Muscle layer of colon (tissue), 2 donors: ENCODE results near the gene MGRN1.

Experiments
- H3K27ac ChIP-seq: one replicate; pipeline ENCODE4 v1.7.0; 2013; ENCODE audit warnings: low read depth, mild to moderate bottlenecking, low read length, moderate library complexity
- H3K27me3 ChIP-seq, 2 donors: one replicate each; pipeline ENCODE4 v1.7.0; 2013; ENCODE audit warnings: low read length in 2 of 2, mild to moderate bottlenecking in 2 of 2; ENCODE audit not compliant: insufficient read depth in 2 of 2, control insufficient read depth in 1 of 2
- H3K36me3 ChIP-seq: one replicate; pipeline ENCODE4 v1.7.0; 2013; ENCODE audit warnings: mild to moderate bottlenecking, low read length; ENCODE audit not compliant: insufficient read depth
- H3K4me1 ChIP-seq: one replicate; pipeline ENCODE4 v1.7.0; 2013; ENCODE audit warnings: mild to moderate bottlenecking, low read length; ENCODE audit not compliant: insufficient read depth
- H3K4me3 ChIP-seq, 2 donors: one replicate each; pipeline ENCODE4 v1.7.0; 2013; ENCODE audit warnings: low read length in 2 of 2, low read depth in 1 of 2, mild to moderate bottlenecking in 1 of 2, moderate library complexity in 1 of 2
- H3K9ac ChIP-seq: one replicate; pipeline ENCODE4 v1.7.0; 2013; ENCODE audit warnings: low read length
- H3K9me3 ChIP-seq: one replicate; pipeline ENCODE4 v1.7.0; 2013; ENCODE audit warnings: mild to moderate bottlenecking, low read length
- donor health status: abdominal sarcoma.
- donor health status: Adenocarcinoma of cecum.

The MGRN1 gene

DNA sequence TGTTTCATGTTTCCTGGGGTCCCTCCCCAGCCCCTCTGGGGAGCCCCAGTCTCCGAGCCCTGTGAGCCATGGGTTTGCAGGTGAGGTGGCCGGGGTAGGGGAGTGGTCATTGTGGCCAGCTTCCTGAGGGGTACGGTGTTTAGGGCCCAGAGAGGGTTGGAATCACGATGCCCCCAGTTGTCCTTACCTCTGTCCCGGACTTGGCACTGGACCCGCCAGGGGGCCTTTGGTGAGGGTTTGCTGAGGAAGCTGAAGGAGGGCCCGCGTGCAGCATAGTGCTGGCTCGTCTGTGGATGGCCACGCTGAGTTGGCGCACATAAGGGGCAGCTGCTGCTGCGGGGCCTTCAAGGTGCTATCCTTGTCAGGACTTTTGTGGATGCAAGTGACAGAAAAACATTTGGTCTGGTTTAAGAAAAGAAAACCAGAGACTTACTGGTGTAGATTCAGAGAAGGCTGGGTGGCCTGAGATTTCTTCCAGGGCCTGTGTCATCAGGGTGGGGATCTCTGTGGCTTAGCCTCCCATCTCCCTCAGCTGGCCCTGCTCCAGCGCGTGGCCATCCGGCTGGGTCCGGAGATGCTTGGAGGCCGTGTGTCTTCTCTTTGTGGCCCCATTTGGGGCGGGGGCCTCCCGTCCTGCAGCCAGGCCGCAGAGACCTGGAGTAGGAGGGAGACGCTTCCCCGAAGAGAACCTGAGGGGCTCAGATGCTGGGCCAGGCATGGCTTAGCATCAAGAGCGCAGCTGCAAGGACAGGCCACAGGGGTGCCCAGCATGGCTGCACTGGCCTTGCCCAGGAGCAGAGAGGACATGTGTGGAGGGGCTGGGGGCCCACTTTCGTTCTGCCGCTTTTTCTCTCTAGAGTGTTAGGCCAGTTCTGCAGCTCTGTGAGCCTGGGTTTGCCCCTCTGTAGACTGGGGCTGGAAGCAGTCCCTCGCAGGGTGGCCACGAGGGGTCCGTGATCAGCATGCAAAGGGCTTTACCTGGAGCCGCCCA lies 35.0 kb downstream of the MGRN1 start:
- no peaks in the 10 kb centered on the region for H3K27me3 ChIP-seq
- H3K4me3 ChIP-seq: no peak overlapping the region
- peaks cover 33% of the 10 kb centered on the region for H3K36me3 ChIP-seq
- H3K9ac ChIP-seq: no peak overlapping the region
- no peaks in the 10 kb centered on the region for H3K9me3 ChIP-seq
- H3K4me1 ChIP-seq: no peaks in the 10 kb centered on the region
- H3K27ac ChIP-seq: peak overlapping the region; percentile 44

DNA sequence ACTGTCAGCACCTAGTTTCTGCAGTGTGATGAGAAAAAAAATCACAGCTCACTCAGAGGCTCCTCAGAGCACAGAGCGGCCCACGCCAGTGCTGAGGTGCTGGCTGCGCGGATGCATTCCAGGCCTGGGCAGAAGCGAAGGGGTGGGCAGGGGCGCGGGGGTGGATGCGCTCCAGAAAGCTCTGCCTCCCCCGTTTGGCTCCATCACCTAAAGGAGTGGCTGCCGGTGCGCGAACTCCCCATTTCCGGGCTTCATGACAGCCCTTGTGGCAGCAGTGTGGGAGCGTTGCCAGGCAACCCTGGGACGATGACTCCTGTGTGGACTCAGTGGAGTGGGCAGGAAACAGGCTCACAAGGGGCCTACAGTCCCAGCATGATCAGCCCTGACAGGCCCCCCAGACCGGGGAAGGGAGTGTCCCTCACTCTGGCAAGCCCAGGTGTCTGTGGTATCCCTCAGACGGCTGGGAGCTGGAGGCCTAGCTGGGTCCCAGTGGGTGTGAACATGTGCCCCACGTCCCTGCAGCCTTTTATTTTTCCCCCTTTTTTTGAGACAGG lies 35.9 kb downstream of the MGRN1 start:
- no peak overlapping the region for H3K4me3 ChIP-seq
- H3K27me3 ChIP-seq: no peaks in the 10 kb centered on the region
- no peaks in the 10 kb centered on the region for H3K4me1 ChIP-seq
- H3K36me3 ChIP-seq: peaks cover 29% of the 10 kb centered on the region
- no peak overlapping the region for H3K27ac ChIP-seq
- no peak overlapping the region for H3K9ac ChIP-seq
- no peaks in the 10 kb centered on the region for H3K9me3 ChIP-seq

DNA sequence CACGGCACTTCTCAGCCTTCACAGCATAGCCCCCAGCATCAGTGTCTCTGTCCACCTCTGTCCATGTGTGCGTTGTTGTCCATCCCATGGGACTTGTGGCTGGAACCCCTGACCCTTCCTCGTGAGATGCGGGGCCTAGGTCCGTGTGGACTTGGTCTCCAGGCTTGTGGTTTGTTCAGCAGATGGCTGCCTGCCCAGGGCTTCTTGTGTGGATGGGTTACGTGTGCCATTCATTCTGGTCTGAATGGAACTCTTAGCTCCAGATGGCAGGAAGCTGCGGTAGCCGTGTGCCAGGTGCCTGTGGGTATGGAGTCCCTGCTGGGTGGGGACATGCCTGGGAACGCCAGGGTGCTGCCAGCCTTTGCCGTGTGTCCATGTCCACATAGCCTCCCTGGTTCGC lies 37.0 kb downstream of the MGRN1 start:
- no peaks in the 10 kb centered on the region for H3K9me3 ChIP-seq
- no peaks in the 10 kb centered on the region for H3K27me3 ChIP-seq
- H3K4me1 ChIP-seq: no peaks in the 10 kb centered on the region
- peaks cover 24% of the 10 kb centered on the region for H3K36me3 ChIP-seq
- H3K9ac ChIP-seq: no peak overlapping the region
- H3K27ac ChIP-seq: no peak overlapping the region
- H3K4me3 ChIP-seq: no peak overlapping the region

DNA sequence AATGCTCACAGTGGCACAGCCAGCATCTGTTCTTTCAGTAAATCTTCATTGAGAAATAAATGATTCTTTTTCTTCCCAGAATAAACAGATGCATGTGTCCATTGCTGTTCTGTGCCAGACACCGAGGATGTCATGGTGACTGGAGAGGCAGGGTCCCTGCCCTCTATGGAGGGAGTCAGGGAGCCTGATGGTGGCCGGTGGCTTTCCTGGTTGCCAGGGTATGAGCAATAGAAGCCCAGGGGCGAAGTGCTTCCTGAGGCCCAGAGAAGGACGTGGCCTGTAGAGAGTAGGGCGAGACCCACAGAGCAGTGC lies 38.8 kb downstream of the MGRN1 start:
- H3K27me3 ChIP-seq: no peaks in the 10 kb centered on the region
- H3K4me1 ChIP-seq: no peaks in the 10 kb centered on the region
- H3K9ac ChIP-seq: no peak overlapping the region
- H3K27ac ChIP-seq: no peak overlapping the region
- H3K4me3 ChIP-seq: no peak overlapping the region
- H3K36me3 ChIP-seq: peaks cover 33% of the 10 kb centered on the region
- H3K9me3 ChIP-seq: no peaks in the 10 kb centered on the region

DNA sequence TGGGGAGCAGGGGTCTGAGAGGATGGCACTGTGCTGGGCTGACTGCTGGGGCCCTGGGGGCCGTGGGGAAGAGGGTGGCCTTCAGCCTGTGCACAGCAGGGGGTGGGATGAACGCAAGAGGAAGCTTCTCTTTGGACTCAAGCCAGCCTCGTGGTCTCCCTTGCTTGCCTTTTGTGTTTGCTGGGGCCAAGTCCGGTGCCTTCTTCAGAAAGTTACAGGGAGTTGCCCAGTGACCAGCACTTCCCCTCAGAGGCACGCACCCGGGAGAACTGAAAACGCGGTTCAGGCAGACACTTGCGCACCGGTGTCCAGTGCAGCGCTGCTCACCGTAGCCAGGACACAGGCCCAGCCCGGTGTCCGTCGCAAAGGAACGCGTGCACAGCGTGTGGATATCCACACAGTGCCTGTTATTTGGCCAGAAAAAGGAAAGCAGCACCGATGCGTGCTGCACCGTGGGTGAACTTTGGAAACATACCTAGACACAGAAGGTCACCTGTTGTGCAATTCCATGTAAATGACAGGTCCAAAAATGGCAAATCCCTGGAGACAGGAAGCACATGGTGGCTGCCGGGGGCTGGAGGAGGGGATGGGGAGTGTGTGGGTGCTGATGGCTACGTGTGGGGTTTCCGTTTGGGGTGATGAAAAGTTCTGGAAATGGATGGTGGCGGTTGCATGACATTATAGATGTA lies 39.3 kb downstream of the MGRN1 start:
- H3K4me1 ChIP-seq: no peaks in the 10 kb centered on the region
- no peak overlapping the region for H3K9ac ChIP-seq
- no peaks in the 10 kb centered on the region for H3K9me3 ChIP-seq
- H3K36me3 ChIP-seq: peaks cover 38% of the 10 kb centered on the region
- no peak overlapping the region for H3K27ac ChIP-seq
- no peak overlapping the region for H3K4me3 ChIP-seq
- no peaks in the 10 kb centered on the region for H3K27me3 ChIP-seq

DNA sequence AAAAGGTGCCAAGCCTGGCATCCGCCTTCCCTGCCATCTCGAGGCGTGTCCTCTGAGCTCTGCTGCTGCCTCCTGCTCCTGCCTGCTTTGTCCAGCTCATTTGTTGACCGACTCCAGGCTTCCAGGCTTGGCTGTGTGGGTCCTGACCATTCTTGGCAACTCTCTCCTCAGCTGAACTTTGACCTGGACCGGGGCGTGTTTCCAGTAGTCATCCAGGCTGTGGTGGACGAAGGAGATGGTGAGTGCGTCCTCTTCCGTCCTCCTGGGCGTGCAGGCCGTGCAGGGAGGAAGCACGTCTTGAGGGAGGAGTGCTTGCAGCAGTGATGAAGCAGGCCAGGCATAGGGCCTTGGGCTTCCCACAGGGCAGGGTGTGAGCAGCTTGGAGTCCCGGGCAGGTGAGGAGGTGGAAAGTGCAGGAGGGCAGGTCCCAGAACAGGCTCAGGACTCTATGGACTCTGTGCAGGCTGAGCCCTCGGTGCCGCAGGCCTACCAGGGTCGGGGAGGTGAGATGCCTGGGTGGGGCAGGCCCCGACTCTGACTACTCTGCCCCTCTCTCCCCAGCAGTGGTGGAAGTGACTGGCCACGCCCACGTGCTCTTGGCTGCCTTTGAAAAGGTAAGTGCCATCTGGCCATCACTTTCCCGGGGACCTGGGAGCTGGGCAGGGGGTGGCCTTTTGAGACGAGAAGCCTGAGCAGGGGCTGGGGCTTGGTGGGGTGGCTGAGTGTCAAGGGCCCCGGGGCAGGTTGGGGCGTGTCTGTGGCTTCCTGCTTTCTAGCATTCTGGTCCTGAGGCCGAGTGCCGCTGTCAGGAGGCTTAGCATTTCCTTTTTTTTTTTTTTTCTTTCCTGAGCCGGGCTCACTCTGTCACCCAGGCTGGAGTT lies 40.2 kb downstream of the MGRN1 start:
- Histone ChIP-seq H3K4me3 (no peak overlapping the region), H3K9me3 (no peaks in the 10 kb centered on the region), H3K9ac (no peak overlapping the region), H3K27ac (no peak overlapping the region), H3K36me3 (peaks cover 44% of the 10 kb centered on the region), H3K27me3 (no peaks in the 10 kb centered on the region), H3K4me1 (no peaks in the 10 kb centered on the region)

DNA sequence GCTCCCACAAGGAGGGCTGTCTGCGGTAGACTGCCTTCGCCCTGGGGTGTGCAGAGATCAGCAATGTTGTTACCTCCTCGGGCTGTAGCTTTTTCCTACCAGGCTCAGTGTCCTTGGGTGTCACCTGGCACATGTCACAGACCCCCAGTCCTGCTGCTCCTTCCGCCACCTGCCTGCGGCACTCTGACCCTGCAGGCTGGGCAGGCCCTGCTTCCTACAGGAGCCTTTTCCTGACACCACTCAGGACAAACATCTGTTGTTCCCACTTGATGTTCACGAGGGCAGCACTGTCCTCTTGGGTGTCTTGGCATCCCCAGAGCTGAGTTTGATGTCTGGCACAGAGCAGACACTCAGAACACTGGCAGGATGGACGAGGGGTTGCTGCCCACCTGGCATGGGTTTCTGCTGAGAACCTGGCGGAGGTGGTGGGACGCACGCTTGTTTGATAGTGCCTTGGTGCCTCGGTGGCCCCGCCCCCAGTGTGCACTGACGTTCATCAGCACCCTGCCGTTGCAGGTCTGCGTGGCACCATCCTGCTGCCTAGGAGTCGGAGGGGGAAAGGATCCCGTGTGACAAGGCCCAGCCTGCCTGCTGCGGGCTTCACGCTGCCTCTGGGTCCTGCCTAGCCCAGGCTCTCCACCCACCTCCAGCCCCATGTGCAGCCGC lies 42.0 kb downstream of the MGRN1 start:
- Histone ChIP-seq H3K9ac (no peak overlapping the region), H3K27me3 (no peaks in the 10 kb centered on the region), H3K4me3 (no peak overlapping the region), H3K4me1 (no peaks in the 10 kb centered on the region), H3K9me3 (no peaks in the 10 kb centered on the region), H3K27ac (no peak overlapping the region), H3K36me3 (peaks cover 49% of the 10 kb centered on the region)

DNA sequence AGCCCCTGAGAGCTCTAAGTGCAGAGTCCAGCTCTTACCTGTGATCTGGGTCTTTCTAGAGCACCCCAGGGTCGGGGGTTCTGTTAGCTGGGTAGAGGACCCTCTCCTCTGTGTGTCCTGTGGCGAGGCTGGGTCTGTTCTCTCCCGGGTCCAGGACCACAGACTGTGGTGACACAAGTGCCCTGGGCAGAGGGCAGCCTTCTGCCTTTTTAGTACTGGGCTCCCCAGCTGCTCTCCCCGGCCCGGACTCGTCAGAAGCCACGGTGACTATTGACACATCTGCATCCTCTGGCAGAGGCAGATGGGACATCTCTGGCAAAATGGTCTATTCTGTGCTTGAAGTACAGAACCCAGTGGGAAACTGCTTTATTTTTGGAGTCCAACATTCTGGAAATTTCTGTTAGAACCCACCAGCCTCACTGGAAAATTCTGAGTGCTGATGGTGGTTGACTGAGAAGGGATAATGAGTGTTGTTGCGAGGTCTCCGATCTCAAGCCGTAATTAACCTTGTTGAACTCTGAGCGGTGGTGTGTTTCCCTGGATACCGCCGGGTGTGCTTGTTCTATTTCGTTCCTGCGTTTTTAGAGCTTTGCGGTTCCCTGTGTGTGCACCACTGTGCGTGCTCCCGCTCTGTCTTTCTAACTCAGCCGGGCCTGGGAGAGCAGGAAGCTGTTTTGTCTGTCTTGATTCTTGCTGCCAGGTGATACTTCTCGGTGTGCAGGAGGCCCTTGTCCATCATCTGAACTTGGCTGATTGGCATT lies 42.8 kb downstream of the MGRN1 start:
- H3K4me3 ChIP-seq: no peak overlapping the region
- no peak overlapping the region for H3K9ac ChIP-seq
- no peaks in the 10 kb centered on the region for H3K9me3 ChIP-seq
- no peaks in the 10 kb centered on the region for H3K4me1 ChIP-seq
- H3K27ac ChIP-seq: no peak overlapping the region
- no peaks in the 10 kb centered on the region for H3K27me3 ChIP-seq
- H3K36me3 ChIP-seq: peaks cover 51% of the 10 kb centered on the region

DNA sequence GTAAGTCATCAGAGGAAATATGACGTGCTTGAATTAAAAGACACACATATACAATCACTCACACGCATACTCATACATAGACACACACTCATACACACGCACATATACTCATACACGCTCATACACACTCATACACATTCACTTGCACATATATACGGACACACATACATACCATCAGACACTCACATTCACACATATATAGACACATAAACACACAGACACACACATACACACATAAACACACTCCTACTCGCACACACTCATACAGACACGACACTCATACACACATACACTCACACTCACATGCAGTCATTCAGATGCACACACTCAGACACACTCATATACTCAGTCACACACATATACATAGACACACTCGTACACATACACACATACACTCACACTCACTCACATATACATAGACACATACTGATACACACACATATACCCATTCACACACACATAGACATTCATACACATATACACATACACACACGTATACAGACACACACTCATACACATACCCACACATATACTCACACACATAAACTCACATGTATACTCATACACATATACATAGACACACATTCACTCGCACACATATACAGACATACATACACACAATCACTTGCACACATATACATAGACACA lies 43.8 kb downstream of the MGRN1 start:
- H3K4me1 ChIP-seq: no peaks in the 10 kb centered on the region
- H3K4me3 ChIP-seq: no peak overlapping the region
- no peaks in the 10 kb centered on the region for H3K9me3 ChIP-seq
- H3K36me3 ChIP-seq: peaks cover 56% of the 10 kb centered on the region
- no peak overlapping the region for H3K27ac ChIP-seq
- no peaks in the 10 kb centered on the region for H3K27me3 ChIP-seq
- H3K9ac ChIP-seq: no peak overlapping the region
